ENCODE measurements around the gene PTGES3.
A peak's percentile ranks its signal among the peaks of the same experiment; 100 is the strongest.
"Not testable (repeated sequence)": the region's sequence is repeated elsewhere in the genome, so short reads cannot be mapped to it uniquely, and the experiment has no call there.

Gene PTGES3

GRCh38 chr12:56704522-56704921 is 16.4 kb upstream of the PTGES3 start:
- not testable (repeated sequence) for DNase-seq

DNA sequence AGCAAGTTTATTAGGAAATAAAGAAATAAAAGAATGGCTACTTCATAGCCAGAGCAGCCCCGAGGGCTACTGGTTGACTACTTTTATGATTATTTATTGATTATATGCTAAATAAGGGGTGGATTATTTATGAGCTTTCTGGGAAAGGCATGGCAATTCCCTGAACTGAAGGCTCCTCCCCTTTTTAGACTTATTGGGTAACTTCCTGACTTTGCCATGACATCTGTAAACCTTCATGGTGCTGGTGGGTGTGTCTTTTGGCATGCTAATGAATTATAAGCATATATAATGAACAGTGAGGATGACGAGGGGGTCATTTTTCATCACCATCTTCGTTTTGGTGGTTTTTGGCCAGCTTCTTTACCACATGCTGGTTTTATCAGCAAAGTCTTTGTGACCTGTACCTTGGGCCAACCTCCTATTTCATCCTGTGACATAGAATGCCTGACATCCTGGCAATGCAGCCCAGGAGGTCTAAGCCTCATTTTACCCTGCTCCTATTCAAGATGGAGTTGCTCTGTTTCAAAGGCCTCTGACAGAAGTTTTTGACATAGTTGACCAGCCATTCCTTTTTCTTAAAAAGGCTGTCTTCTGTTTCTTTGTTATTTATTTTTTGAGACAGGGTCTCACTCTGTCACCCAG is 11.1 kb upstream of the PTGES3 start:
- no peak for DNase-seq

GRCh38 chr12:56695327-56696101 is 7.4 kb upstream of the PTGES3 start:
- no peak for DNase-seq

DNA sequence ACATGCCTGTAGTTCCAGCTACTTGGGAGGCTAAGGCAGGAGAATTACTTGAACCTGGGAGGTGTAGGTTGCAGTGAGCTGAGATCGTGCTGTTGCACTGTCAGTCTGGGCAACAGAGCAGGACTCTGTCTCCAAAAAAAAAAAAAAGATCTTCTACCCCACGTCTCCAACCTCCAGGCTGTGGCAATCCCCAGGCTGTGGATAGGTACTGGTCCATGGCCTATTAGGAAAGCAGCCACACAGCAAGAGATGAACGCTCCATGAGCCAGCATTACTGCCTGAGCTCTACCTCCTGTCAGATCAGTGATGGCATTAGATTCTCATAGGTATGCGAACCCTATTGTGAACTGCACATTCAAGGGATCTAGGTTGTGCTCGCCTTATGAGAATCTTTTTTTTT is 6.1 kb upstream of the PTGES3 start:
- DNase-seq, result no peak

DNA sequence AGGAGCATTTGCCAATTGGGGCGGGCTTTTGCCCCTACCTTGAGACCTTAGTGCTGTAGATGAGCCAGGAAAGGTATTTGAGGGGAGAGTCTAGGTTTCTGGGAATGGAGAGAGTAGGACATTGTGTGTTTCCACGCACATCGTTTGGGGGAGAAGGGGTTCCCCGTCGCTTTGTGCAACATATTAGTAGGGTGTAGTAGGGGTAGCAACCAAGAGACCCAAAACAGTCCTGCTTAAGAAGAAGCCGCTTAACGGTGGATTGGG is 694 bp upstream of the PTGES3 start:
- DNase-seq, result no peak

- DNase-seq, result peak; percentile 48
These were observed 608 bp downstream of the PTGES3 start for GRCh38 chr12:56687223-56688128.

GRCh38 chr12:56684745-56685359 is 3.2 kb downstream of the PTGES3 start:
- no peak for DNase-seq

DNA sequence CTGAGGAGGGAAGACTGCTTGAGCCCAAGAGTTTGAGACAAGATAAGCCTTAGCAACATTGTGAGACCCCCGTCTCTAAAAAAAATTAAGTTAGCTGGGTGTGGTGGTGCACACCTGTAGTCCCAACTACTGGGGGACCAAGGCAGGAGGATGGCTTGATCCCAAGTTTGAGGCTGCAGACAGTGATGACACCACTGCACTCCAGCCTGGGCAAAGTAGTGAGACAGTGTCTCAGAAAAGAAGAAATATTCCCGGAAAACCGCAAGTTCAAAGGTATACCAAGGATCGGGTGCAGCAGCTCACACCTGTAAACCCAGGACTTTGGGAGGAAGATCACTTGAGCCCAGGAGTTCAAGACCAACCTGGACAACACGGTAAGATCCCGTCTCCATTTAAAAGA is 5.8 kb downstream of the PTGES3 start:
- no peak for DNase-seq

- no peak for DNase-seq
These were observed 8.1 kb downstream of the PTGES3 start for GRCh38 chr12:56679883-56680575.

DNA sequence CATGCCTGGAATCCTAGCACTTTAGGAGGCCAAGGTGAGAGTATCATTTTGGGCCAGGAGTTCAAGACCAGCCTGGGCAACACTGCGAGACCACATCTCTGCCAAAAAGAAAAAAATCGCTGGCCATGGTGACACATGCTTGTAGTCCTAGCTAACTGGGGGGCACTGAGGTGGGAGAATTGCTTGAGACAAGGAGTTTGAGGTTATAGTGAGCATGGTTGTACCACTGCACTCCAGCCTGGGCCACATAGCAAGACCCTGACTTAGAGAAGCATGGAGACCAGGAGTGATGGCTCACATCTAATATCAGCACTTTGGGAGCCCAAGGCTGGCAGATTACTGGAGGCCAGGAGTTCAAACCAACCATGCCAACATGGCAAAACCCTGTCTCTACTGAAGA is 9.2 kb downstream of the PTGES3 start:
- DNase-seq, result no peak

DNA sequence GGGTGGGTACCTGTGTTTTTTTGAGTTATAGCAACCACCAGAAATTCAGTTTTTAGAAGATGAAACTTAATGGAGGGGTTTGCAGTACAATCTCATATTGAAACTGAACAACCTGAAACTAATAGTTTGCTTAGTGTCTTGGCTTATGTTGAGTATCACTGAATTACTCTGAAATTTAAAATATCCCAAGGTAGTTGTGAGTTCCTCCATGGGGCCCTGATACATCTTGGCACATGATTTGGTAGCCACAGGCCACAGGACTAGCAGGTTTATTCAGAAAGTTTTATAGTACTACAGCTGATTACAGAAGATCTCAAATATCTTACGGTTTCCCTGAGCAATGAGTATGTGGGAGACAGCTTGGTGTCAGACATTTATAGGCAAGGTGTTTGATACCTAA is 10.4 kb downstream of the PTGES3 start:
- no peak for DNase-seq

DNA sequence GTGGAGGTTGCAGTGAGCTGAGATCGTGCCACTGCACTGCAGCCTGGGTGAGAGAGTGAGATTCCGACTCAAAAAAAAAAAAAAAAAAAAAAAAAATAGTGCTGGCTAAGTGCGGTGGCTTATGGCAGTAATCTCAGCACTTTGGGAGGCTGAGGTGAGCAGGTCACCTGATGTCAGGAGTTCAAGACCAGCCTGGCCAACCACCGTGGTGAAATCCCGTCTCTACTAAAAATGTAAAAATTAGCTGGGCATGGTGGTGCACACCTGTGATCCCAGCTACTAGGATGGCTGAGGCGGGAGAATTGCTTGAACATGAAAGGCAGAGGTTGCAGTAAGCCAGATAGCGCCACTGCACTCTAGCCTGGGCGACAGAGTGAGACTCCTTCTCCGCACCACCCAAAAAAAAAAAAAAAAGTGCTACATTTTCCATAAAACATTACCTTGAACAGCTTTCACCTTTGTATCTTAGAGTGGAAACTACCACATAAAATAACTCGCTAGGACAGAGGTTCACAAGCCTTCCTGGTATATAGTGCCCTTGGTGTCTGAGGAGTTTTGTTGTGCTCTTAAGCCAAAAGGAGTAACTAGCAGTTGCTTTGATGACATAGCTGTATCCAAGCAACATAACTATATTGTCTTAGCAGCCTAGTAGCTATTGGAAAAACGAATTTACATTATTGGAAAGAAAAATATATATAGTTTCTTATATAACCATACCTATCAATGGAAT is 11.1 kb downstream of the PTGES3 start:
- DNase-seq, result no peak

DNA sequence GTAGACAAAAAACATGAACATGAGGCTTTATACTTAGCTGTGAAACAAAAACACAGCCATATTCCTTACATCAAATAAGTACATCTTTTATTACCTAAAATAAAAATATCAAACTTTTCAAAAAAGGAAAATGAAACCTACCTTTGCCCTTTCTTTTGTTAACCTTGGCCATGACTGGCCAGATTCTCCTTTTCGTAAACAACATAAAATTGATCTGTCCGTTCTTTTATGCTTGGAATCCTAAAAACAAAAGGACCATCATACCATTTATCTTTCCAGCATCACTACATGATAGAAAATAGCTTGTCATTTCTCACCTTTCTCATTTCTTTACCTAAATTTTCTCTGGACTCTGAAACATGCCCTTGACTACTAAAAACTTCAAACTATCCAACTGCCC is 16.5 kb downstream of the PTGES3 start:
- no peak for DNase-seq

- DNase-seq, result no peak
These were observed 17.2 kb downstream of the PTGES3 start for GRCh38 chr12:56670836-56671235.

DNA sequence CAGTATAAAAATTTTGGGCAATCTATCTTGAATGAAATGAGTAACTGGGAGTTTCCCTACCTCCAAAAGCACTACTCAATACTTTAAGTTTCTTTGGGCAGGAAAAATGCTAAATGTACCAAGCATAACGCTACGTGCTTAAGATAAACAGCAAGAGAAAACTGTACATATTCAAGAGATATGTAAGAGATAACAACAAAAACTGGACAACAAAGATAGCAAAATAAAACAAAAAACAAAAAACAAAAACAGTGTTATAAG is 20.0 kb downstream of the PTGES3 start:
- no peak for DNase-seq

GRCh38 chr12:56661979-56662638 is 26.0 kb downstream of the PTGES3 start:
- DNase-seq, result no peak

DNA sequence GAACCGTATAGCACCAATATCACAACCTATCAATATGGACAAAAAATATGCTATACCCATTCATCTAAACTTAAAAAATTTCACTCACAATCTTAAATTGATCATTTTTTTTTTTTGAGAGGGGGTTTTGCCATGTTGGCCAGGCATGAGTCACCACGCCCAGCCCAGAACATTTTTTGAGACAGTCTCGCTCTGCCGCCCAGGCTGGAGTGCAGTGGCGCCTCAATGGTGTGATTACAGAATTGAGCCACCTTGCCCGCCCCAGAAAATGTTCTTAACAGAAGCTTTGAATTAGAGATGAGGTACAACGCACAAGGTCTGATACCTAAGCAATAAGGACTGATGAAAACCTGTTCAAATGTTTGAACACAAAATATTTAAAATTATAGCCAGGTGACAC is 26.5 kb downstream of the PTGES3 start:
- DNase-seq, result no peak

DNA sequence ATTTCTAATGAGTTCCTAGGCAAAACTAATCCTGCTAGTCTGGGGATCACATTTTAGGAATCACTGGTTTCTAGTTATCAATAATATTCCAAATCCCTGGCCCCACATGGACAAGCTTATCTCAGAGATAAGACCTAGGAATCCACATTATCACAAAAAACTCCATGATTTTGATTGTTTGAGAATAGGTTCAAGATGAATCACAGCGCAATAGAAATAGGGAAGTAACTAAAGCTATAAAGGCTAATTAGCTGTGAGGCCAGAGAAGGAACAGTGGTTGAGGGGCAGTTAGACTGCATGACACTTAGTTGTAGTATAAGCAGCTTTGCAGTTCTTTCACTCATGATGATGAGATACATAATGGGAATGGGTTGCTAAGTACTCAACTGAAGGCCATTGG is 29.2 kb downstream of the PTGES3 start:
- DNase-seq, result no peak

DNA sequence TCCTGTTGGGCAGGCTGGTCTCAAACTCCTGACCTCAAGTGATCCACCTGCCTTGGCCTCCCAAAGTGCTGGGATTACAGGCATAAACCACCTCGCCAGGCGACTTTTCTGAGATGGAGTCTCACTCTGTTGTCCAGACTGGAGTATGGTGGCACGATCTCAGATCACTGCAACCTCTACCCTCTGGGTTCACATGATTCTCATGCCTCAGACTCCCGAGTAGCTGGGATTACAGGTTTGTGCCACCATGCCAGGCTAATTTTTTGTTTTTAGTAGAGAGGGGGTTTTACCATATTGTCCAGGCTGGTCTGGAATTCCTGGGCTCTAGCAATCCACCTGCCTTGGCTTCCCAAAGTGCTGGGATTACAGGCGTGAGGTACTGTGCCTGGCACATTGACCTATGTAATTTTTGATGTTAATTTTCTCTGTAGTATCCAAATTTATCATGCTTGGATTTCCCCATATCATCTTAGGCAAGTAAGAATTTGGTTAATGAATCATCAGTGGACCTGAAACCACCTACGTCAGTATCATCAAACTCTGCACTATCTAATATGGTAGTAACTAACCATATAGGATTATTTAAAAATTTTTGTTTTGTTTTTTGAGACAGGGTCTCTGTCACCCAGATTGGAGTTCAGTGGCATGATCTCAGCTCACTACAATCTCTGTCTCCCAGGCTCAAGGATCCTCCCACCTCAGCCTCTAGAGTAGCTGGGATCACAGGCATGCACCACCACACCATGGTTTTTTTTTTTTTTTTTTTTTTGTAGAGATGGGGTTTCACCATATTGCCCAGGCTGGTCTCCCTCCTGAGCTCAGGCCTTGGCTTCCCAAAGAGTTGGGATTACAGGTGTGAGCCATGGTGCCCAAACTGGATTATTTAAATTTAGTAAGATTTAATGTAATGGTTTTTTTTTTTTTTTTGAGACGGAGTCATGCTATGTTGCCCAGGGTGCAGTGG is 30.4 kb downstream of the PTGES3 start:
- no peak for DNase-seq

DNA sequence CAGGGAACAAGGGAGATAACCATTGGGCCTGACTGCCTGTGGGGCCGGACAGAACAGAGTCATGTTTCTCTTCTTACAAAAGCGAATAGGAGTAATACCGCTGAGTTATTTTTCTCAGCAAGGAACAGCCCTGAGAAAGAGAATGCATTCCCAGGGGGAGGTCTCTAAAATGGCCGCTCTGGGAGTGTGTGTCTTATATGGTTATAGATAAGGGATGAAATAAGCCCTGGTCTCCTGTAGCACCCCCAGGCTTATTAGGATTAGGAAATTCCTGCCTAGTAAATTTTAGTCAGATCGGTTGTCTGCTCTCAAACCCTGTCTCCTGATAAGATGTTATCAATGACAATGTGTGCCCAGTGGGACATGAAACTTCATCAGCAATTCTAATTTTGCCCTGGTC is 34.3 kb downstream of the PTGES3 start:
- DNase-seq, result not testable (repeated sequence)

GRCh38 chr12:56648023-56648422 is 40.1 kb downstream of the PTGES3 start:
- DNase-seq, result not testable (repeated sequence)

Data from activated effector memory CD4-positive, alpha-beta T cell treated with Interleukin-2 at 50 U/mL for 16 hours (primary cell).